ENCODE data around the gene VOPP1. TPM values are rescaled to one million over a fixed set of nuclear protein-coding genes. Genes with fewer than 3 reads are reported as not detected.
"Not testable (repeated sequence)": the region's sequence is repeated elsewhere in the genome, so short reads cannot be mapped to it uniquely, and the experiment has no call there.

The VOPP1 gene
- polyA plus RNA-seq, 3 donors: 11.3 to 34.0 (median 27.9) TPM

DNA sequence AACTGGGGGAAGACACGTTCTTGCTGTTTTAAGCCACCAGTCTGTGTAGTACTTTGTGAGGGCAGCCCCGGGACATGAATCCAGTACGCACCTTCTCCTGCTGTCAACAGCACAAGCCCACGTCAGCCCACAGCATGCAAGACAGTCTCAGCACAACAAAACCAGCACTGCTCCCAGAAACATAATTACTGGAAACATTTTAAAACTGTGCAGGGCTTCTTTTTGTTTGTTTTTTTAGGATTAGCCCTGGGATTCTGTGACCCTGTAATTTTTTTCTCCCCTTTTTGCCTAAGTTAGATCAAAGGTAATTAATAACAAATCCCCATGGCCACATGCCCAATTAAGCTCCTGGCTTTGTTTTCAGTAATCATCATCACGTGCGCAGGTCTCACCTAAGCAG lies 87.5 kb downstream of the VOPP1 start:
- no peak overlapping the region for H3K27ac ChIP-seq (ENCODE audit: low read depth, low read length)
- 87 to 96% (median 92%) methylated on average over 6 of the region's 6 CpGs for WGBS, 3 donors

DNA sequence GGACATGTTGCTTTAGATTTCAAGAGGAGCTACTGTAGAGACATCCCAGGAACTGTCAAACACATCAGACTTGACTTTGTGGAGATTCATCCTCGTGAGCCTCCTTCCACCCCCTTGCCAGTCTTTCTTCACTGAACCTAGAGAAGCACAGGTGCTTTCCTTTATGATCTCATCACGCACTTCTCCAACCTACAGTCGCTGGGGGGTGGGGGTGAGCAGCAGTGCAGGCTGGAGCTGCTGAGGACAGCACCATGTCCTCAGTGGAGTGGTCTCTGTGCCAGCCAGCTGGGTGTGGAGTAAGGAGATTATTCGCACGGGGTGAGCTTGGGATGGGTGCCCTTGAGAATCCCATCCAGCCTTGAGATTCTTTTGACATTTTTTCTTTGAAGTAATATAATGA lies 88.1 kb downstream of the VOPP1 start:
- H3K27ac ChIP-seq (ENCODE audit: low read depth, low read length): no peak overlapping the region
- 88 to 96% (median 95%) methylated on average over 5 of the region's 5 CpGs for WGBS, 3 donors

DNA sequence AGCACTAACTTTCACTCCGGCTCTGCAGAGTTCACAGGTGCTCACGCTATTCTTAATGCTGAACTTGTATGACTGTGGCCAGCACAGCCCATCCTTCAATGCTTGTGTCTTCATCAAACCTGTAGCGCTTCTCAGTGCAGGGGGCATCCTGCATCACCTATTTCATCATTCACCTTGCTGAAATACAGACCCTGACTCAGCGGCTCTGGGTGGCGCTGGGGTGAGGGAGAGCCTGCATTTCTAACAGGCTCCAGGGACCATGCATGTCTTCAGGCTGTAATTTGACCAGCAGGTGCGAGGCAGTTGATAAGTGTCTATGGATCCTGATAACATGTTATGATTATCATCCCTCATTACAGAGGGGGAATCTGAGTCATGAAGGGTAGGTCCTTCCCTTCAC lies 89.3 kb downstream of the VOPP1 start:
- H3K27ac ChIP-seq (ENCODE audit: low read depth, low read length): no peak overlapping the region
- 94 to 95% (median 95%) methylated on average over 6 of the region's 6 CpGs for WGBS, 3 donors

DNA sequence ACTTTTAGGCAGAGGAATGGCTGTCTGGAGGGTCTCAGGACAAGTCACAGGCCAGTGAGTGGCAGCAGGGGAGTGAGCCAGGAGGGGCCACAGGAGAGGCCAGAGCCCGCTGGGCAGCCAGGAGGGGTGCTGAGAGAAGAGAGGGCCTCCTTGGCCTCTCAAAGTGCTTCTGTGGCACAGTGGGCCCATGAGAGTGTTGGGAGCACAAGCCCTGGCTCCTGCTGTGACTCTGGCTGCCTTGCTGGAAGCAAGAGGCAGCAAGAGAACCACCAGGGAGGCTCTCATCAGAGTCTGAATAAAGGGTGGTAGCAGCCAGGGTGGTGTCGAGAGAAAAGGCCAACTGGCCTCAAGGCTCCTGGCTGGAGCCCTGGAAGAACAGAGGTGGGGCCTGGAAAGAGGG lies 91.1 kb downstream of the VOPP1 start:
- WGBS, 3 donors: 81 to 96% (median 94%) methylated on average over 2 of the region's 2 CpGs
- H3K27ac ChIP-seq (ENCODE audit: low read depth, low read length): no peak overlapping the region

DNA sequence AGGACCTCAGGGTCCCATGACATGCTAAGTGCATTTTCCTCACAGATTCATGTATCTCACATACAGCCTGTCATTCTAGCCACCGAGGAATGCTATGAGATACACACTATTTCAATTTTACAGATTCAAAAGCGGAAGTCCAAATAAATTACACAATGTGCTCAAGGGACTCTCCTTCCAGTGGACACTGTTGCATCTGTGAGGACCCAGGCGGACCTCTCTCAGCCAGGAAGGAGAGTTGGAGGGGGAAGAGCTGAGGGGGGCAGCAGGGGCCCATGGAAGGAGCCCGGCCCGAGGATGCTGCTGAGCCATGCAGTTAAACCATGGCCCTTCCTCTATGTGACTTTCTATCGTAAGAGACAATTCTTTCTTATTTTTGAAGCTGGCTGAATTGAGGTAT lies 93.6 kb downstream of the VOPP1 start:
- WGBS, 3 donors: 51 to 84% (median 81%) methylated on average over 6 of the region's 6 CpGs

DNA sequence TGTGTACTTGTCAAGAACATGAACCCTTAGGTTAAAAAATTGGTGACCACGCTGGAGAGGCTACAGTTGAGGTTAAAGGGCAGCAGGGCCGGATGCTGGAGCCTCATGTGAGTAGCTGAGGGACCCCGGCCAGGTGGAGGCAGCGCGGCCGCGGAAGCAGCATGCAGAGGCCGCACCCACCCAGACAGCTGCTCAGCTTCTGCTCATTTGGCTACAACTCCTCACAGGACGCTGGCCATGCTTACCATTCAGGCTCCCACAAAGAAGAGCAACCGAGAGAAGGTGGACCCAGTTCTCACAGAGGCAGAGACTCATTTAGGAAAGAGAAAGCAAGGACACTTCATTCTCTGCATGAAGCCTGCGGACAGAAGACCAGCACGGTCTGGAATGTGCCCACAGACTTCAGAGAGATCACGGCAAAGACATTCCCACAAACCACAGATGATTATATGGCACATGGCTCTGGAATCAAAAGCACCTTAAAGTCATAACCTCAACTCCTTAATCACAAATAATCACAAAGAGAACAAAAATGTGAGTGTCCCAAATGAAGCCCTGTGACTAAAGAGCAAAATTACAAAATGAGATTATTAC lies 94.4 kb downstream of the VOPP1 start:
- WGBS, 3 donors: 70 to 85% (median 84%) methylated on average over 13 of the region's 13 CpGs
- H3K27ac ChIP-seq (ENCODE audit: low read depth, low read length): no peak overlapping the region

More for the DNA sequence above, 93.6 kb downstream of the VOPP1 start:
- H3K27ac ChIP-seq (ENCODE audit: low read depth, low read length): no peak overlapping the region

DNA sequence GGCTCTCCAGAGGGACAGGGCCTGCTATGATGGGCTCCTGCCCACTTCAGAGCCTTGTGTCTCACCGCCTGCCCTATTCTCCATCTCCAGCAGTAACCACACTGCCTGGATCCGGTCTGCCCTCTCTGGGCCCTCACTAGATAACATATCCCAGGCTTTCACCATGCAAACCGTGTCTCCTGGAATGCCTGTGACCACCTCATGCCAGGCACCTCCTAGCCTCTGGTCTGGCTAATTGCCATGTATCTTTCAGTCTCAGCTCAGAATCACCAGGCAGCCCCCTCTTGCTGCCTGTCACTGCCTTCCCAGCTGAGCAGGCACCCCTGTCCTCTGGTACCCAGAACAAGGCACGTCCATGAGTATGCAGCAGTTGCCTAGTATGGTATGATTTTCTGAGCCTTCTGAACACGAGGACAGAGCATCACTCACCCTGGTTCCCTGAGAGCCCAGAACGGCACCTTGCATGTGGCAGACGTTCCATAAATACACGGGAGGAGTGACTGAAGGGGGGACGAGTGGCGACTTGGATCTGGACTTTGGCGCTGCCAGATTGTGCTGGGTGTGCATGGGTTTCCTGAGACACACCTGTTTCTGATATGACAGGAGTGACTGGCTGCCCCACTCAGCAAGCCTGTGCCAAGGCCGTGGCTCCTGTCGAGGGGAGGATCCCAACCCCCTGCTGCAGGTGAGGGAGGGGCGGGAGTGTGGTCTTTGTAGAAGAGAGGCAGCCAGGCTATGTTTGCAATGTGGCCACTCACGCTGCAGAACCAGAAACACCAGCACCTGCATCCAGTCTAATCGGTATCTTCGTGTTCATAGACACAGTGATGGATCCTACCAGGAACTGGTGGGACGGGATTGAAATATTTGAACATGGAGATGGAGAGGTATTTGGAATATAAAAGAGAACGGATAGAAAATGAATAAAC lies 95.2 kb downstream of the VOPP1 start:
- no peak overlapping the region for H3K27ac ChIP-seq (ENCODE audit: low read depth, low read length)
- 88 to 96% (median 93%) methylated on average over 19 of the region's 19 CpGs for WGBS, 3 donors

GRCh38 chr7:55475855-55476803 lies 96.2 kb downstream of the VOPP1 start:
- WGBS, 3 donors: 85 to 88% (median 86%) methylated on average over 19 of the region's 19 CpGs
- no peak overlapping the region for H3K27ac ChIP-seq (ENCODE audit: low read depth, low read length)

DNA sequence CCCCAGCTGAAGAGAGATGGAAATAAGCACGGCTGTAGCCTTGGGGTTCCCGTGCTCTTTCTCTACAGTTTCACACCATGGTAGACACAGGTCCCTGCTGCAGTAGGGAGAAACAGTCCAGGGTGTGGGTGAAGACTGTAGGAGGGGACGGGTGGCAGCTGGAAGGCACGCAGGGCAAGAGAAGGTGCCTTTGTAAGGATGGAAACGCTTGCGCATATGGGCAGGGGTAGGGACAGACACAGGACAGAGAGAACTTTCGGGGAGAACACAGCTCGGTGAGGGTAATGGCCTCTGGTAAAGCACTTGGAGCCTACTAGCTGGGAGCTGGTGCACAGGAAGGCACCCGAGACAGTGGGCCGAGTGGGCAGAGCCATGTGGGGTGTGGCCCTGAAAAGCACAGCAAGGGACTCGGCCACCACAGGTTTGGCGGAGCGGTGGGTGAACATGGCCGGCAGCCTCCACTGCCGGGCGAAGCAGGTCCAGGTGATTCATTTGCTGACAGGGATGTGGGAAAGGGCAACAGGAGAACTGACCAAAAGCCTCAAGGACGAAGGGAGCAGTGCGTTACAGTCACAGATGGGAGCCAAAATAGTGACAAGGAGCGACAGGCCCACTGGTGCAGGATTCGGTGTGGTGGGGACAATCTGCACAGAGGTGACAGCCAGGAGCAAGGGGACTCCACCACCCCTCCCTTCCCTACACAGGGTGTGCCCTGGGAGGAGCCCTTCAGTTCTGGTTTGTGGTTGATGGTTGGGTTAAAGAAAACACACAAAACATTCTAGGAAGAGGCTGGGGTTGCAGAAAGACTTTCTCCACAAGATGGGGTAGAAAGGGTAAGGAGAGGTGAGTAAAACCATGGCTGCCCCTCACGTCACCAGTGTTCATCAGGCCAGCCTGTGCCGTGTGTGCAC lies 97.1 kb downstream of the VOPP1 start:
- no peak overlapping the region for H3K27ac ChIP-seq (ENCODE audit: low read depth, low read length)
- 83 to 92% (median 90%) methylated on average over 22 of the region's 22 CpGs for WGBS, 3 donors

DNA sequence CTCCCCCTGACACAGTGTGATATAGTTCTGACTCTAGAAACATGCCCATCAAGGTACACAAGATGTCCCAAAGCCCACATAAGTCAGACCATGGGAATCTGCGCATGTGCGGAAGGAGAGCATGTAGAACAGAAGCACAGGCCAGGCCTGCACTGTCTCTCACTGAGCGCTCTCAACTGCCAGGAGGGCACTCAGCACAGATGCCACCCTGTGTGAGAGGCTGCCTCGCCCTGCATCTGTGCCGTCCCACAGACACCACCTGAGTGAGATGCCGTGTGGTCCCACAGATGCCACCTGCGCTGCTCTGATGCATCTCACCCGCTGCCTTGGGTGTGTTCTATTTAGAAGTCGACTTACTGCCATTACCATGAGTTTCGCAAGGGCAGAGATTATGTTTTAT lies 98.4 kb downstream of the VOPP1 start:
- WGBS, 3 donors: 96 to 99% (median 96%) methylated on average over 10 of the region's 10 CpGs
- no peak overlapping the region for H3K27ac ChIP-seq (ENCODE audit: low read depth, low read length)

GRCh38 chr7:55472928-55473725 lies 99.2 kb downstream of the VOPP1 start:
- 88 to 94% (median 93%) methylated on average over 25 of the region's 25 CpGs for WGBS, 3 donors

GRCh38 chr7:55472406-55472805 lies 99.9 kb downstream of the VOPP1 start:
- H3K27ac ChIP-seq (ENCODE audit: low read depth, low read length): not testable (repeated sequence)
- 98 to 100% methylated on average over 5 to 6 of the region's 14 CpGs; no CpG with 5 or more reads in 1 of the 3 donors for WGBS, 3 donors

More at GRCh38 chr7:55472928-55473725, 99.2 kb downstream of the VOPP1 start:
- no peak overlapping the region for H3K27ac ChIP-seq (ENCODE audit: low read depth, low read length)

DNA sequence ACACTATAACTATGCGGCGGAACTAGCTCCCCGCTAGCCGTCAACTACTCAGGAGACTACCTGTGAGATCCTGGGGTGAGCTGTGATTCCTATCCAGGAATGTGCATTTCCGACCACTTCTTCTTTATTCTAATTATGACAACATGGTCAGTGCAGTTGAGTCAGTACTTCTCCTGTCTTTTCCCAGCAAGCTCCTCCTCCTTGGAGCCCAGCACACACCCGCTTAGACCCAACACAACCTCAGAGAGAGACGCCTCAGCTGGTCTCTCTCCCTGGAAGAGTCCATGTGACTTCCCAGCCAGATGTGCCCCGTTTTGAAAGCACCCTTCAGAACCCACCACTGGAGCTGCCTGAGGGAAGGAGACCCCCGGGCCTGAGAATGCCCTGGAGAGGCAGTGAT lies 100.7 kb downstream of the VOPP1 start:
- WGBS, 3 donors: 85 to 92% (median 89%) methylated on average over 4 of the region's 9 CpGs
- not testable (repeated sequence) for H3K27ac ChIP-seq (ENCODE audit: low read depth, low read length)

DNA sequence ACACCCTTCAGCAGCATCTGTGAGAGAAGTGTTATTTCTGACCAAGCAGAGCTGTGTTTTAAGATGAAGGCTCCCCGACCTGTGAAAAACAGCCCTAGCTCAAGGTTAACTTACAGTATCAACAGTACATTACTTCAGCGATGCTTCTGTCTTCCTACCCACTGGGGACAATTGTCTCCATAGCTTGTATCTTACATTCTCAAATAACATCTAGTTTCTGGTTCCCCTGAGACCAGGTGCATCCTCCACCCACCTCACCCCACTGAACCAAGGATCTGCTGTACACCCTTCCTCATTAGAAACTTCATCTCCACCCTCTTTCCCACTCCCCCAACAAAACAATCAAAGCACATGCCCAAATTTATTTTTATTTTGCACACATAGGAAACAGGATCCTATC lies 102.0 kb downstream of the VOPP1 start:
- 84 to 94% (median 87%) methylated on average over 2 of the region's 2 CpGs for WGBS, 3 donors
- H3K27ac ChIP-seq (ENCODE audit: low read depth, low read length): no peak overlapping the region

GRCh38 chr7:55469721-55470120 lies 102.6 kb downstream of the VOPP1 start:
- 56 to 85% (median 60%) methylated on average over 3 of the region's 3 CpGs for WGBS, 3 donors
- H3K27ac ChIP-seq (ENCODE audit: low read depth, low read length): no peak overlapping the region

GRCh38 chr7:55469271-55469681 lies 103.0 kb downstream of the VOPP1 start:
- H3K27ac ChIP-seq (ENCODE audit: low read depth, low read length): no peak overlapping the region
- 79 to 89% (median 84%) methylated on average over 2 of the region's 2 CpGs for WGBS, 3 donors

DNA sequence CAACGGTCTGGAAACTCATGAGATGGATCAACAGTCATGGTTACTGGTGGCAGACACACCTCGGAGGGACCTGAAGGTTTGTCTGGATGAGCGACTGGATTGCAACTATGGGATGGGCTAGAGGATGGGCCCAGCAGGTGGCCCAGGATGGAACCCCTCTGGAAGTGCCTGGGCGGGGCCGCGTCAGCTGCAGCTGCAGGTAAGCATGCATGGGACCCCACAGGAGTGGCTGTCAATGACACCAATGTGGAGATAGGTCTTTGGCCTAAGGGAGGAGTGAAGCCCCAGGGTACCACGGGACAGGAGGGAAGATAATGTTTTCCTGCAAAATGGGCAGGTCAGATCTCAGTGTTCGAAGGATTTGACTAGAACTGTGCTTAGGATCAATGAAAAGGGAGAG lies 103.8 kb downstream of the VOPP1 start:
- WGBS, 3 donors: 96 to 98% (median 98%) methylated on average over 8 of the region's 8 CpGs
- no peak overlapping the region for H3K27ac ChIP-seq (ENCODE audit: low read depth, low read length)

Measured in adipose tissue (tissue), 3 donors.